ENCODE measurements around the gene KPNA6. TPM values are rescaled to one million over a fixed set of nuclear protein-coding genes. Genes with fewer than 3 reads are reported as not detected.

Gene KPNA6
- total RNA-seq, 1 experiment from 2014 or later: 114 TPM

GRCh38 chr1:32194984-32195383 lies 87.1 kb downstream of the KPNA6 start:
- no peak overlapping the region for H2AFZ ChIP-seq (ENCODE audit: low read length)
- peaks cover 20 to 23% of the 10 kb centered on the region in 2 experiments for H3K4me1 Mint-ChIP-seq
- H3K79me1 ChIP-seq (ENCODE audit: insufficient read depth, low read depth, low read length, poor library complexity, severe bottlenecking): no peaks in the 10 kb centered on the region
- H3K23me2 ChIP-seq (ENCODE audit: insufficient read length, low read depth, low read length, poor library complexity, severe bottlenecking): no peaks in the 10 kb centered on the region
- H3K36me3 Mint-ChIP-seq (ENCODE audit: insufficient read depth in 1 of 3, low read depth in 3 of 3): peaks cover 53 to 83% (median 77%) of the 10 kb centered on the region in 3 experiments; a peak in 6 of 7 replicates
- H3K4me1 ChIP-seq (ENCODE audit: insufficient read depth, low read length): no peaks in the 10 kb centered on the region; the same call in 1 of the 2 replicates
- no peaks in the 10 kb centered on the region for H3K9me3 ChIP-seq (ENCODE audit: control insufficient read depth, low read depth, low read length)
- H2BK12ac ChIP-seq (ENCODE audit: insufficient read length, low read depth, low read length): no peak overlapping the region
- H2BK15ac ChIP-seq (ENCODE audit: low read depth, low read length): no peak overlapping the region
- H2AK5ac ChIP-seq (ENCODE audit: insufficient read length, low read length): no peak overlapping the region
- no peak overlapping the region for H3K4ac ChIP-seq (ENCODE audit: low read depth, low read length)
- no peak overlapping the region for H3K18ac ChIP-seq (ENCODE audit: insufficient read length, low read depth, low read length)
- DNase-seq: no peak
- no peak overlapping the region for H2BK120ac ChIP-seq (ENCODE audit: low read depth, low read length, poor library complexity, severe bottlenecking)
- no peak overlapping the region for H3K27ac ChIP-seq (ENCODE audit: insufficient read length, low read depth, low read length)
- H4K20me1 ChIP-seq (ENCODE audit: control insufficient read depth, insufficient read depth, insufficient read length): no peaks in the 10 kb centered on the region
- WGBS (ENCODE audit: extremely low coverage, insufficient read length, low lambda C conversion rate): no CpG with 5 or more reads among the region's 6 CpGs
- no peak overlapping the region for H3K9ac ChIP-seq (ENCODE audit: extremely low read depth, insufficient read length, low read length)
- H3K9me3 Mint-ChIP-seq: no peaks in the 10 kb centered on the region
- no peak overlapping the region for H4K5ac ChIP-seq (ENCODE audit: insufficient read length, low read depth, low read length)
- H3T11ph ChIP-seq (ENCODE audit: low read length): no peak overlapping the region
- no peaks in the 10 kb centered on the region for H3K27me3 ChIP-seq (ENCODE audit: insufficient read depth, low read length)
- H3K4me2 ChIP-seq (ENCODE audit: insufficient read depth, insufficient read length, low read length): no peak overlapping the region
- no peak overlapping the region for H3K56ac ChIP-seq (ENCODE audit: insufficient read length, low read depth, low read length)
- no peak overlapping the region for H2BK20ac ChIP-seq (ENCODE audit: low read depth, low read length, poor library complexity, severe bottlenecking)
- H4K91ac ChIP-seq (ENCODE audit: insufficient read length, low read depth, low read length): no peak overlapping the region
- H4K8ac ChIP-seq (replicated peaks; ENCODE audit: insufficient read length, low read depth, low read length): no peak overlapping the region
- no peaks in the 10 kb centered on the region for H3K27me3 Mint-ChIP-seq (ENCODE audit: low read depth)
- H3K79me2 ChIP-seq (ENCODE audit: insufficient read depth, low read length): no peaks in the 10 kb centered on the region
- H3K23ac ChIP-seq (ENCODE audit: insufficient read length, low read depth, low read length): no peak overlapping the region
- no peak overlapping the region for H3K27ac Mint-ChIP-seq
- no peak overlapping the region for H2BK5ac ChIP-seq (ENCODE audit: insufficient read length, low read length)
- TF ChIP-seq CTCF (conservative IDR thresholded peaks at IDR 0.05): no peak
- H3K4me3 Mint-ChIP-seq: no peak overlapping the region
- H3K14ac ChIP-seq (ENCODE audit: insufficient read depth, low read length): no peak overlapping the region

Data from H9 (cell line).